GM12801 (cell line): ENCODE measurements around the gene ATP11A.

ENCODE experiments used
- TF ChIP-seq, protein P1 (sequence below): IDR thresholded peaks from one replicate; pipeline ENCODE4 v1.5.1; 2011; ENCODE audit warnings: control low read depth; ENCODE audit not compliant: insufficient read length; ENCODE audit errors: extremely low read depth

ATP11A gene

DNA sequence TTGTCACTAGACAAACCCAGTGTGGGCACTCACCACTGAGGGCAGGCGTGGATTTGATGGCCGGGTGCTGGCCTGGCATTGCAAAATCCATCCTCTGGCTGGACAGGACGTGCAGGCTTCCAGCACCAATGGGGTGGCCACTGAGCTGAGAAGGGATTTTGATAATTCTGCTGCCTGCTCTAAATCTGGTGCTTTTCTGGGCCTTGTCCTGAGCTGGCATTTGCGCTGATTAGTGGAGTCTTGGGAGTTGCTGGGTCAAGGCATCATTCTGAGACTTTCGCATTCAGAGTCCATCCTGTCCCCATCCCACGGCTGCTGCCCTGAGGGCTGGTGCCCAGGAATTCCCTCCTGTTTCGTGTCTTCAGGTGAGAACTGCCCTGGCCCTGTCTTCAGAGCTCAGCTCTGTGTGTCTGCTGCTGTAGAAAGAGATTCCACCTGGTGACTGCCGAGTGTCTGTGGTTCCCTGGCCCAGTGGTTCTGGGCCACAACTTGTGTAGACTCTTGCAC lies 213.3 kb downstream of the ATP11A start:
- TF ChIP-seq, protein P1, sequence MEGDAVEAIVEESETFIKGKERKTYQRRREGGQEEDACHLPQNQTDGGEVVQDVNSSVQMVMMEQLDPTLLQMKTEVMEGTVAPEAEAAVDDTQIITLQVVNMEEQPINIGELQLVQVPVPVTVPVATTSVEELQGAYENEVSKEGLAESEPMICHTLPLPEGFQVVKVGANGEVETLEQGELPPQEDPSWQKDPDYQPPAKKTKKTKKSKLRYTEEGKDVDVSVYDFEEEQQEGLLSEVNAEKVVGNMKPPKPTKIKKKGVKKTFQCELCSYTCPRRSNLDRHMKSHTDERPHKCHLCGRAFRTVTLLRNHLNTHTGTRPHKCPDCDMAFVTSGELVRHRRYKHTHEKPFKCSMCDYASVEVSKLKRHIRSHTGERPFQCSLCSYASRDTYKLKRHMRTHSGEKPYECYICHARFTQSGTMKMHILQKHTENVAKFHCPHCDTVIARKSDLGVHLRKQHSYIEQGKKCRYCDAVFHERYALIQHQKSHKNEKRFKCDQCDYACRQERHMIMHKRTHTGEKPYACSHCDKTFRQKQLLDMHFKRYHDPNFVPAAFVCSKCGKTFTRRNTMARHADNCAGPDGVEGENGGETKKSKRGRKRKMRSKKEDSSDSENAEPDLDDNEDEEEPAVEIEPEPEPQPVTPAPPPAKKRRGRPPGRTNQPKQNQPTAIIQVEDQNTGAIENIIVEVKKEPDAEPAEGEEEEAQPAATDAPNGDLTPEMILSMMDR: no peak

DNA sequence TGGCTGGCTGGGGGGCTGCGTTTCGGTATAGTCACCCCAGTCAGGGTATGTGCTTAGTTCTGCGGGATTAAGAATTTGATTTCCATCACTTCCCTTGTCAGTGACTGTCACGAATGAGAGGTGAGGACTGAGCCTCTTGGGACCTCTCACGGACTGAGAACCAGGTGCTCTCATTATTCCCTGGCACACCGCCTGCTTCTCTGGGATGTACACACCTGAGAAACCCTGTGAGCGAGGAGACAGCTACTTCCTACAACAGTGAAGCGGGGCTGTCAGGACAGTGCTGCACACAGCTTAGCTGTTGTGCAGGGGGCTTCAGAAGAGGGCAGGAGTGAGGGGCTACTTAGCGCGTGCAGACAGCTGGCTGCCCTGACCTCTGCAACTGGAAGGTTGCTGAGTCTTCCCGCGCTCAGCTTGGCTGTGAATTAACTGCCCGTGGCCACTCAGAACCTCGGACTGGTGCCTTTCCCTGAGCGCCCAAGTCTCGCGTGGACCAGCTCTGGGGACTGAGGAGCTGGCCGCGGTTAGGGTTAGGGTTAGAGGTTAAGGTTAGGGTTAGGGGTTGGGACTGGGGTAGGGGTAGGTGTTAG lies 213.9 kb downstream of the ATP11A start:
- TF ChIP-seq, protein P1: no peak

DNA sequence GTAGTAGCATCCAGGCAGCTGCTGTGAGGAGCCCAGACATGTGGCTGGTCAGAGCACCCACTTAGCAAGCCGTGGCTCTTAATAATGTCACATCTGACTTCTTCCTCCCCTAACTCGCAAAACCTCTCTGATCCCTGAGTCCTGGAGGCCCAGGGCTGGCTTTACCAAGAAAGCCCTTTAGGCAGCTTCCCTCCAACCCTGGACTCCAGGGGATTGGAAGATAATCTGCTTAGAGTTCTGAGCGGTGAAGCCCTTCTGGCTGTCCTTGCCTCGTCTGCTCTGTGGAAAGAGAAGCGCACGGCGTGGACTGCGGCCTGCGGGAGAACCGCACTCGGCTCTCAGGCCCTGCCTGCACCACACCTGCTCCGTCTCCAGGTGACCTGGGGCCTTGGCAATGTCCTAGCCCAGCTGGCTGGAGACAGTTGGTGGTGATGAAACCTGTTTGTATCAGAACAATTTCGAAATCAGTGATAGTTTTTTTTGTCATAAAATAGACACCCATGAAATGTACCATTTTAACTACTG lies 214.7 kb downstream of the ATP11A start:
- TF ChIP-seq, protein P1: no peak

DNA sequence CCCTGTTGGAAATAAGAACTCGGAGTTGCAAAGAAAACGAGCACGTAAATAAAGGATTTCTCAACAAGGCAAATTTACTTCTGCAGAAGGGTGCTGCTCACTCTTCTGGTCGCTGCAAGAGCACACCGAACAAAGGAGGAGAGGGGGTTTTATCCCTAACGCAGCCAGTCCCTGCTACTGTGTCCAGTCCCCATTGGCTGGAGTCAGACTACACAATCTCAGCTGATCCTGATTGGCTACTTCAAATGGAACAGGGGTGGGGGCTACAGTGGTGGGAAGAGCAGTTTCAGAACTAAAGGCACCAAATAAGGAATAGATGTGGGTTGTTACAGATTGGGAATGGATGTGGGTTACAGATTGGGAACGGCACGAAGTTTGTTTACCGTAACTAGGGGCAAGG lies 215.2 kb downstream of the ATP11A start:
- TF ChIP-seq, protein P1: no peak

DNA sequence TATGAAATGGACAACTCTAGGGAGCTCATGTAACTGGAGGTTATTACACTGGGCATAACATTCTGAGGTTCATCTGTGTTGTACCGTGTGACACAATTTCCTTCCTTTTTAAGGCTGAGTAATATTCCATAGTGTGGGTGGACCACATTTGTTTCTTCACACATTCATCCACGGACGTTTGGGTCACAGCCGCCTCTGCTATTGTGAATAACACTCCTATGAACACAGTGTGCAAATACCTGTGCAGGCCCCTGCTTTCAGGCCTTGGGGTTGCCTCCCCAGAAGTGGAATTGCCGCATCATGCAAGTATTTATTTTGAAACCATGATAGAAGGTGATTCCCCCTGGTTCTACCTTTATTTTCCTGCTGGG lies 215.8 kb downstream of the ATP11A start:
- TF ChIP-seq, protein P1: no peak

DNA sequence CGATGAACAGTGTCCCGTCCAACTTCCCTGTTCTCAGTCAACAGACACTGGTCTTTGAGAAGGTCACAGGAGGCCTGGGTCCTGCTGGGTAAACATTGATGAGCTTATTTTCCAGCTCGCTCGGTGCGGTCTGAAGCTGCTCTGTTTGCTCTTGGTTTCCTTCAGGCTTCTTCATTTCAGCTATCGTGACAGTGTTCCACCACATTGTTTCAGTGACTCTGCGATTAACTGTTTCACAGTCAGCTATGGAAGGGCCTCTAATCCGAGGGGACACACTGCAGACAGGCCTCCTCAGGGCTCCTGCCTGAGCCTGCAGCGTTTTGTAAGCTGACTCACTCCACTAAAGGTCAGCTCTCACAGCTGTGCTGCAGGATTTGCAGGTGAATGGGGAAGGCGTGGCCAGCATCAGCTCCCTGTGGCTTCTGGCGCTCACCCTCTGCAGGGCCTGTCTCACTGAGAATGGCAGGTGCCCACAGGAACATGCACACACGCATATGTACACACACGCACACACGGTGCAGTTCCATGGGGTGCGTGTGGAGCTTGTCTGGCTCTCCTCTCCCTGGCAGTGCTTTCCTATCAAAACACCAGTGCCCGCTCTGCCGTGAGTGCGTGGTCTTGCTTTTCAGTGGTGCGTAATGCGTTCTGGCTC lies 216.3 kb downstream of the ATP11A start:
- TF ChIP-seq, protein P1: no peak

DNA sequence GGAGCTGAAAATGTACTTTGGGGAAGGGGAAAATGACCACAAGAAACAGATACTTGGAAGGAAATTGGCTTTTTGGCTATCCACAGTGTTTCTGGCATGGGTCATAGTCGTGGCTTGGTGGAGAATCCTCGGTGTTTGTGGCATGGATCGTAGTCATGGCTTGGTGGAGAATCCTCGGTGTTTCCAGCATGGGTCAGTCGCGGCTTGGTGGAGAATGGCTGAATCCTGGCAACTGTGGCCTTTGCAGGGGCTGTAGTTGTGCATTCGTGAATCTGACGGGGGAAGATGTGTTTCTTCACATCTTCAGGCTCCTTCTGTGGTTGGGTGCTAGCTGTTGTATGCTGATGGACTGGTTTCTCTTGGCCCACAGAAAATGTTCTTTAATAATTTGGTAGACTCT lies 217.4 kb downstream of the ATP11A start:
- TF ChIP-seq, protein P1: no peak
